OCI-LY3 (cell line): Measurements from ENCODE around the gene C11orf54.
"Not testable (repeated sequence)": the region's sequence is repeated elsewhere in the genome, so short reads cannot be mapped to it uniquely, and the experiment has no call there.

Source experiments
- H2AFZ ChIP-seq: fragments of 200-600, 300-600 bp; shearing (Covaris generic); 2 replicates; pipeline ENCODE4 v1.6.0; 2014; ENCODE audit warnings: antibody characterized with exemption, low read depth, low read length
- H3K27ac ChIP-seq: fragments of 200-600, 300-600 bp; sonication (generic); 2 replicates; pipeline ENCODE4 v1.5.1; 2014; ENCODE audit warnings: mild to moderate bottlenecking, low read length, moderate library complexity, mixed read lengths
- H3K27me3 ChIP-seq: fragments of 200-600, 300-600 bp; sonication (generic); 2 replicates; pipeline ENCODE4 v1.6.1; 2014; ENCODE audit warnings: low read depth, low read length, mixed read lengths
- H3K36me3 ChIP-seq: fragments of 200-600, 300-600 bp; sonication (generic); replicated peaks from 2 replicates; pipeline ENCODE3; 2014; ENCODE audit warnings: low read depth, low read length, mixed read lengths
- H3K4me1 ChIP-seq: fragments of 300-600, 200-600 bp; sonication (generic); 2 replicates; pipeline ENCODE4 v1.6.1; 2014; ENCODE audit warnings: low read length, mixed read lengths
- H3K4me2 ChIP-seq: fragments of 200-600, 300-600 bp; sonication (generic); 2 replicates; pipeline ENCODE4 v1.6.1; 2014; ENCODE audit warnings: low read length, mixed read lengths
- H3K4me3 ChIP-seq: fragments of 300-600, 200-600 bp; sonication (generic); 2 replicates; pipeline ENCODE4 v1.5.1; 2014; ENCODE audit warnings: antibody characterized with exemption, mild to moderate bottlenecking, low read length, moderate library complexity
- H3K79me2 ChIP-seq: fragments of 300-600, 200-600 bp; shearing (Covaris generic); 2 replicates; pipeline ENCODE4 v1.6.1; 2014; ENCODE audit warnings: mild to moderate bottlenecking, low read length, mixed read lengths
- H3K9ac ChIP-seq: fragments of 300-600, 200-600 bp; shearing (Covaris generic); 2 replicates; pipeline ENCODE4 v1.6.0; 2014; ENCODE audit warnings: mild to moderate bottlenecking, low read length, moderate library complexity
- H3K9me3 ChIP-seq: fragments of 200-600, 300-600 bp; shearing (Covaris generic); 2 replicates; pipeline ENCODE4 v1.6.1; 2014; ENCODE audit warnings: low read length, mixed read lengths; ENCODE audit not compliant: insufficient read depth
- H4K20me1 ChIP-seq: fragments of 200-600, 300-600 bp; sonication (generic); 2 replicates; pipeline ENCODE4 v1.6.1; 2016; ENCODE audit warnings: low read length, mixed read lengths; ENCODE audit not compliant: insufficient read depth
- CTCF ChIP-seq: fragments of 200-600, 300-600 bp; sonication (generic); IDR thresholded peaks from 2 replicates; pipeline ENCODE4 v1.5.1; 2014; ENCODE audit warnings: antibody characterized with exemption, low read length, low read depth
- EZH2phosphoT487 ChIP-seq: fragments of 200-600 bp; shearing (Covaris generic); IDR thresholded peaks from 2 replicates; pipeline ENCODE4 v1.6.1; 2018; ENCODE audit warnings: antibody characterized with exemption, mixed run types, low read depth

Gene C11orf54

GRCh38 chr11:93773045-93773477 is 31.6 kb downstream of the C11orf54 start:
- Histone ChIP-seq H3K4me3 (no peak overlapping the region), H3K4me1 (no peaks in the 10 kb centered on the region), H3K4me2 (no peak overlapping the region), H3K27me3 (no peaks in the 10 kb centered on the region), H3K36me3 (peaks cover 7% of the 10 kb centered on the region), H2AFZ (no peak overlapping the region), H3K79me2 (no peaks in the 10 kb centered on the region), H3K27ac (no peak overlapping the region), H3K9me3 (no peaks in the 10 kb centered on the region), H4K20me1 (no peaks in the 10 kb centered on the region), H3K9ac (no peak overlapping the region)
- no peak for TF ChIP-seq EZH2phosphoT487
- no peak for TF ChIP-seq CTCF

- H3K4me1 ChIP-seq: no peaks in the 10 kb centered on the region
- no peak overlapping the region for H2AFZ ChIP-seq
- TF ChIP-seq CTCF (no peak), EZH2phosphoT487 (no peak)
- no peaks in the 10 kb centered on the region for H3K79me2 ChIP-seq
- H3K4me2 ChIP-seq: no peak overlapping the region
- H3K9ac ChIP-seq: no peak overlapping the region
- no peak overlapping the region for H3K4me3 ChIP-seq
- no peaks in the 10 kb centered on the region for H3K27me3 ChIP-seq
- peaks cover 7% of the 10 kb centered on the region for H3K36me3 ChIP-seq
- no peaks in the 10 kb centered on the region for H3K9me3 ChIP-seq
- H4K20me1 ChIP-seq: no peaks in the 10 kb centered on the region
- no peak overlapping the region for H3K27ac ChIP-seq
Measured at GRCh38 chr11:93773601-93774200, 32.2 kb downstream of the C11orf54 start.

- not testable (repeated sequence) for H3K36me3 ChIP-seq, H2AFZ ChIP-seq, H3K4me1 ChIP-seq, H4K20me1 ChIP-seq, H3K9ac ChIP-seq, H3K27me3 ChIP-seq, H3K4me3 ChIP-seq, H3K4me2 ChIP-seq, H3K27ac ChIP-seq, H3K9me3 ChIP-seq, H3K79me2 ChIP-seq
Measured at GRCh38 chr11:93774560-93774959, 33.1 kb downstream of the C11orf54 start.

- Histone ChIP-seq H3K4me1 (no peaks in the 10 kb centered on the region), H2AFZ (no peak overlapping the region), H3K27ac (no peak overlapping the region), H3K4me3 (no peak overlapping the region), H3K9me3 (no peaks in the 10 kb centered on the region), H3K36me3 (peaks cover 7% of the 10 kb centered on the region), H4K20me1 (no peaks in the 10 kb centered on the region), H3K79me2 (no peaks in the 10 kb centered on the region), H3K27me3 (no peaks in the 10 kb centered on the region), H3K9ac (no peak overlapping the region), H3K4me2 (no peak overlapping the region)
- TF ChIP-seq CTCF: peak; percentile 43
- TF ChIP-seq EZH2phosphoT487: no peak
Measured at GRCh38 chr11:93775289-93775688, 33.8 kb downstream of the C11orf54 start.
